Ovary (tissue), 3 donors: ENCODE results near the gene ATP13A3.

Source experiments
- CTCF ChIP-seq, 3 donors: fragments of 450-650 bp in 2 of 3; fragments of 200-600 bp in 1 of 3; IDR thresholded peaks; one replicate each; pipeline versions ENCODE4 v1.5.1 to v1.8.0; 2016 to 2022; ENCODE audit warnings: antibody characterized with exemption in 3 of 3, mild to moderate bottlenecking in 1 of 3
- EP300 ChIP-seq: sonication (generic); formaldehyde crosslinking; IDR thresholded peaks from one replicate; pipeline ENCODE4 v1.6.1; 2017; ENCODE audit warnings: antibody characterized with exemption
- POLR2A ChIP-seq: fragments of 450-650 bp; IDR thresholded peaks from one replicate; pipeline ENCODE4 v1.6.1; 2017; ENCODE audit warnings: antibody characterized with exemption, mild to moderate bottlenecking, moderate library complexity
- donor health status: DM: no; HTN: no; CAD: no.

GRCh38 chr3:194476784-194477183 is 10.0 kb downstream of the ATP13A3 start:
- no peak for TF ChIP-seq POLR2A
- TF ChIP-seq CTCF (IDR thresholded peaks at IDR 0.05), result no peak
- no peak for TF ChIP-seq EP300
